T-helper 1 cell treated with Interleukin-12 subunit alpha and Interleukin-12 subunit beta and Interleukin-4 antibody, amounts not matched to agents 30 μg/mL and 1 μg/mL, for 36 hours (primary cell): ENCODE data around the gene SEMA3G.

ENCODE experiments used
- H3K27ac Mint-ChIP-seq: one replicate; pipeline ENCODE4 v1.8.0; 2021; ENCODE audit warnings: mild to moderate bottlenecking, mixed read lengths
- H3K27me3 Mint-ChIP-seq: one replicate; pipeline ENCODE4 v1.8.0; 2021; ENCODE audit warnings: low read depth, mixed read lengths
- H3K36me3 Mint-ChIP-seq: one replicate; pipeline ENCODE4 v1.8.0; 2021; ENCODE audit warnings: low read depth, mixed read lengths
- H3K4me1 Mint-ChIP-seq: one replicate; pipeline ENCODE4 v1.8.0; 2021; ENCODE audit warnings: low read depth, mixed read lengths
- H3K4me3 Mint-ChIP-seq: one replicate; pipeline ENCODE4 v1.8.0; 2021; ENCODE audit warnings: mild to moderate bottlenecking, moderate library complexity, mixed read lengths
- H3K9me3 Mint-ChIP-seq: one replicate; pipeline ENCODE4 v1.8.0; 2021; ENCODE audit warnings: mixed read lengths

Gene SEMA3G

GRCh38 chr3:52469001-52469400 lies 24.1 kb upstream of the SEMA3G start:
- H3K9me3 Mint-ChIP-seq = no peaks in the 10 kb centered on the region
- H3K4me3 Mint-ChIP-seq = no peak overlapping the region
- H3K27ac Mint-ChIP-seq = no peak overlapping the region
- H3K36me3 Mint-ChIP-seq = peaks cover 18% of the 10 kb centered on the region
- no peaks in the 10 kb centered on the region for H3K4me1 Mint-ChIP-seq
- H3K27me3 Mint-ChIP-seq = no peaks in the 10 kb centered on the region

- H3K27ac Mint-ChIP-seq = no peak overlapping the region
- H3K27me3 Mint-ChIP-seq = no peaks in the 10 kb centered on the region
- no peak overlapping the region for H3K4me3 Mint-ChIP-seq
- no peaks in the 10 kb centered on the region for H3K9me3 Mint-ChIP-seq
- H3K4me1 Mint-ChIP-seq = no peaks in the 10 kb centered on the region
- peaks cover 17% of the 10 kb centered on the region for H3K36me3 Mint-ChIP-seq
Observed at GRCh38 chr3:52468336-52468735, 23.4 kb upstream of the SEMA3G start.

GRCh38 chr3:52463416-52463815 lies 18.5 kb upstream of the SEMA3G start:
- no peaks in the 10 kb centered on the region for H3K9me3 Mint-ChIP-seq
- H3K27ac Mint-ChIP-seq = no peak overlapping the region
- H3K4me3 Mint-ChIP-seq = no peak overlapping the region
- H3K27me3 Mint-ChIP-seq = no peaks in the 10 kb centered on the region
- H3K36me3 Mint-ChIP-seq = peaks cover 10% of the 10 kb centered on the region
- H3K4me1 Mint-ChIP-seq = no peaks in the 10 kb centered on the region

- peaks cover 7% of the 10 kb centered on the region for H3K4me1 Mint-ChIP-seq
- H3K4me3 Mint-ChIP-seq = no peak overlapping the region
- H3K9me3 Mint-ChIP-seq = no peaks in the 10 kb centered on the region
- no peaks in the 10 kb centered on the region for H3K27me3 Mint-ChIP-seq
- peaks cover 21% of the 10 kb centered on the region for H3K36me3 Mint-ChIP-seq
- H3K27ac Mint-ChIP-seq = no peak overlapping the region
Observed at GRCh38 chr3:52461874-52462273, 17.0 kb upstream of the SEMA3G start.

GRCh38 chr3:52458770-52459545 lies 14.1 kb upstream of the SEMA3G start:
- no peaks in the 10 kb centered on the region for H3K9me3 Mint-ChIP-seq

GRCh38 chr3:52458031-52458760 lies 13.3 kb upstream of the SEMA3G start:
- H3K4me3 Mint-ChIP-seq = no peak overlapping the region
- no peak overlapping the region for H3K27ac Mint-ChIP-seq
- peaks cover 24% of the 10 kb centered on the region for H3K36me3 Mint-ChIP-seq
- no peaks in the 10 kb centered on the region for H3K27me3 Mint-ChIP-seq
- no peaks in the 10 kb centered on the region for H3K9me3 Mint-ChIP-seq
- peaks cover 23% of the 10 kb centered on the region for H3K4me1 Mint-ChIP-seq

More at GRCh38 chr3:52458770-52459545, 14.1 kb upstream of the SEMA3G start:
- H3K36me3 Mint-ChIP-seq = peaks cover 24% of the 10 kb centered on the region
- H3K4me1 Mint-ChIP-seq = peaks cover 23% of the 10 kb centered on the region
- H3K27ac Mint-ChIP-seq = no peak overlapping the region
- H3K4me3 Mint-ChIP-seq = no peak overlapping the region
- H3K27me3 Mint-ChIP-seq = no peaks in the 10 kb centered on the region

GRCh38 chr3:52456800-52457183 lies 11.9 kb upstream of the SEMA3G start:
- Mint-ChIP-seq H3K9me3 (no peaks in the 10 kb centered on the region), H3K27ac (peak overlapping the region; percentile 56), H3K27me3 (no peaks in the 10 kb centered on the region), H3K4me1 (peaks cover 23% of the 10 kb centered on the region), H3K4me3 (peak overlapping the region; percentile 96), H3K36me3 (peaks cover 20% of the 10 kb centered on the region)

GRCh38 chr3:52456169-52456799 lies 11.4 kb upstream of the SEMA3G start:
- Mint-ChIP-seq H3K4me3 (peak overlapping the region; percentile 96), H3K27ac (peak overlapping the region; percentile 83), H3K27me3 (no peaks in the 10 kb centered on the region), H3K9me3 (no peaks in the 10 kb centered on the region), H3K36me3 (peaks cover 20% of the 10 kb centered on the region), H3K4me1 (peaks cover 23% of the 10 kb centered on the region)

- Mint-ChIP-seq H3K36me3 (peaks cover 18% of the 10 kb centered on the region), H3K9me3 (no peaks in the 10 kb centered on the region), H3K27me3 (no peaks in the 10 kb centered on the region), H3K4me3 (peak within 1 kb of the TSS; percentile 96), H3K27ac (peak within 1 kb of the TSS; percentile 86), H3K4me1 (peaks cover 23% of the 10 kb centered on the region)
Observed at GRCh38 chr3:52455283-52456168, 10.6 kb upstream of the SEMA3G start, which contains the start of gene NISCH. Gene NISCH (plus strand): TSS chr3:52455604. CDS start chr3:52455642, 38 bp downstream.

- H3K4me3 Mint-ChIP-seq = peak overlapping the region; percentile 96
- no peaks in the 10 kb centered on the region for H3K27me3 Mint-ChIP-seq
- peak overlapping the region; percentile 86 for H3K27ac Mint-ChIP-seq
- H3K4me1 Mint-ChIP-seq = peaks cover 23% of the 10 kb centered on the region
- H3K9me3 Mint-ChIP-seq = no peaks in the 10 kb centered on the region
- H3K36me3 Mint-ChIP-seq = peaks cover 18% of the 10 kb centered on the region
Observed at GRCh38 chr3:52454938-52455282, 10.0 kb upstream of the SEMA3G start.

GRCh38 chr3:52454250-52454937 lies 9.5 kb upstream of the SEMA3G start:
- Mint-ChIP-seq H3K4me1 (peaks cover 23% of the 10 kb centered on the region), H3K9me3 (no peaks in the 10 kb centered on the region), H3K36me3 (peaks cover 18% of the 10 kb centered on the region), H3K4me3 (peak overlapping the region; percentile 96), H3K27me3 (no peaks in the 10 kb centered on the region), H3K27ac (peak overlapping the region; percentile 86)

GRCh38 chr3:52453496-52454249 lies 8.8 kb upstream of the SEMA3G start, which contains the start of gene TNNC1:
Gene TNNC1 (minus strand): TSS chr3:52454041. CDS start chr3:52454015, 26 bp downstream.
- Mint-ChIP-seq H3K36me3 (peaks cover 16% of the 10 kb centered on the region), H3K27me3 (no peaks in the 10 kb centered on the region), H3K4me1 (peaks cover 23% of the 10 kb centered on the region), H3K27ac (peak within 1 kb of the TSS; percentile 86), H3K9me3 (no peaks in the 10 kb centered on the region), H3K4me3 (peak within 1 kb of the TSS; percentile 96)
